IMR-90 (cell line): ENCODE results near the gene PTPRN2.

Experiments
- CEBPB ChIP-seq: IDR thresholded peaks from 2 replicates; pipeline ENCODE4 v1.6.1; 2012; ENCODE audit warnings: low read depth, low read length, improper control_type of control experiment
- MXI1 ChIP-seq: IDR thresholded peaks from 2 replicates; pipeline ENCODE4 v1.6.1; 2012; ENCODE audit warnings: low read depth, mild to moderate bottlenecking, low read length, moderate library complexity, borderline replicate concordance
- POLR2A ChIP-seq: IDR thresholded peaks from 2 replicates; pipeline ENCODE4 v1.6.1; 2012; ENCODE audit warnings: mild to moderate bottlenecking, low read depth, low read length
- RFX5 ChIP-seq: IDR thresholded peaks from 2 replicates; pipeline ENCODE4 v1.8.0; 2012; ENCODE audit warnings: low read depth, mild to moderate bottlenecking, low read length, moderate library complexity
- USF2 ChIP-seq: fragments of 150-350 bp; IDR thresholded peaks from 2 replicates; pipeline ENCODE4 v1.6.1; 2017; ENCODE audit warnings: mild to moderate bottlenecking, antibody characterized with exemption, low read length, low read depth
- TF ChIP-seq, protein P1 (sequence below): conservative IDR thresholded peaks from 2 replicates; pipeline ENCODE4 v1.5.1; 2012; ENCODE audit warnings: mild to moderate bottlenecking, low read depth, low read length, improper control_type of control experiment

DNA sequence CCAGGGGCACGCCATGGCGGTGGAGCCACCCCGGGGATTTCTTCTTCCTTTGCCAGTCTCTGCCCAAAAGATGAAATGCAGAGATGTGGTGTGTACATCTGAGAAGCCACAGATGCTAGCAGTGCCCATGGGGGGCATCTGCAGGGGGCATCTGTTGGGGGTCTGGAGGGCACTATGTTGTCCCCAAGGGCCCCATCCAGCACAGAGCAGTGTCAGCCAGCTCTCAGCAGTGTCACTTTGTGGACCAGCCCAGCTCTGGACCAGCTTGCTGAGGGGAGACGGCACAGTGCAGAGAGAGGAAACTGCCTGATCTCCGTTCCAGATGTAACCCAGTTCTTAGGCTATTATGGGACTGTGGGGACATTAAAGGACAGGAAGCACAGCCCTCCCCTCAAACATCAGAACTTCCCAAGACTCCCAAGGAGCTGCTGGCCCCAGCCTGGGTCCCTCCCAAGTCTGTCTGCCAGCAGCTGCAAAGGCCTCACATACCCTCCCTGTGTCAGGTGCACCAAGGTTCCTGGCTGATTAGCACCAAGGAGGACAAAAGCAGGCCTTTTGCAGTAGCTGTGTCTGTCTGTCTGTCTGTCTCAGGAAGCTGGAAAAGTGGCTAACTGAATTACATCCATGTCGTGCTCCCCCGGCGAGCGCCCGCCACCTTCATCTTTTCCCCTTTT, 536.5 kb downstream of the PTPRN2 start:
- TF ChIP-seq, protein P1, sequence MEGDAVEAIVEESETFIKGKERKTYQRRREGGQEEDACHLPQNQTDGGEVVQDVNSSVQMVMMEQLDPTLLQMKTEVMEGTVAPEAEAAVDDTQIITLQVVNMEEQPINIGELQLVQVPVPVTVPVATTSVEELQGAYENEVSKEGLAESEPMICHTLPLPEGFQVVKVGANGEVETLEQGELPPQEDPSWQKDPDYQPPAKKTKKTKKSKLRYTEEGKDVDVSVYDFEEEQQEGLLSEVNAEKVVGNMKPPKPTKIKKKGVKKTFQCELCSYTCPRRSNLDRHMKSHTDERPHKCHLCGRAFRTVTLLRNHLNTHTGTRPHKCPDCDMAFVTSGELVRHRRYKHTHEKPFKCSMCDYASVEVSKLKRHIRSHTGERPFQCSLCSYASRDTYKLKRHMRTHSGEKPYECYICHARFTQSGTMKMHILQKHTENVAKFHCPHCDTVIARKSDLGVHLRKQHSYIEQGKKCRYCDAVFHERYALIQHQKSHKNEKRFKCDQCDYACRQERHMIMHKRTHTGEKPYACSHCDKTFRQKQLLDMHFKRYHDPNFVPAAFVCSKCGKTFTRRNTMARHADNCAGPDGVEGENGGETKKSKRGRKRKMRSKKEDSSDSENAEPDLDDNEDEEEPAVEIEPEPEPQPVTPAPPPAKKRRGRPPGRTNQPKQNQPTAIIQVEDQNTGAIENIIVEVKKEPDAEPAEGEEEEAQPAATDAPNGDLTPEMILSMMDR: no peak
- TF ChIP-seq POLR2A: no peak
- no peak for TF ChIP-seq MXI1
- no peak for TF ChIP-seq RFX5
- TF ChIP-seq USF2: no peak
- TF ChIP-seq CEBPB: no peak
